HG02623 (cell line): ENCODE results near the gene C11orf58.

Source experiments
- ATAC-seq: cut with Tn5 transposase; IDR thresholded peaks from one replicate; pipeline ENCODE4 v1.9.1; 2021; ENCODE audit warnings: moderate library complexity; ENCODE audit not compliant: unreplicated experiment

Gene C11orf58

DNA sequence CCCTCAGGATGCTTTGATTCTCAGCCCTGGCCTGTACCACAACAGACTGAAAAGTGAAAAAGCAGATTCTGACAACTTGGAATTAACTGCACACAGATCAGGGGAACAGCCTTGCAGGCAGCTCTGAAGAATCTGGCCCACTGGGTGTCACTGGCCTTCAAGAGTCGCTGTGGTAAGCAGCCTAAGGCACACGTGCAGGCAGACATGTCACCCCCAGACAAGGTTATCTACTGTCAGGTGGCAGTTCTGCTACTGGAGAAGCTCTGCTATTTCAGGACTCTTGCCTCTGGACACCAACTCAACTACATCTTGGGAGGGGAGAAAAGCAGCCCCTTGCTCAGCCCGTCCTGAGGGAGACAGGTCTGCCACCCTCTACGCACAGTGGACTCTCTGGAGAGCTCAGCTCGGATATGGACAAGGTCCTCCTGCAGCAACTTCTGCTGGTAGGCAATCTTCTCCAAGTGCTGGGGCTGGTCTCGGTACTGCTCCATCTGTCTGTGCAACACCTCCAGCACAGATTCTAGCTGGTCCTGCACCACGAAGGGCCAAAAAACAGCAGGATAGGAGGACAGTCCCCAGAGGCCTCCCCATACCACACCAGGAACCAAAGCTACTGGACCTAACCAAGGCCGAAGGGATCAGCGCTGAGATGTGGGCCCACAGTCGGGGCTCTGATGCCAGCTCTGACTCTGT is 63.0 kb downstream of the C11orf58 start:
- no peak for ATAC-seq

DNA sequence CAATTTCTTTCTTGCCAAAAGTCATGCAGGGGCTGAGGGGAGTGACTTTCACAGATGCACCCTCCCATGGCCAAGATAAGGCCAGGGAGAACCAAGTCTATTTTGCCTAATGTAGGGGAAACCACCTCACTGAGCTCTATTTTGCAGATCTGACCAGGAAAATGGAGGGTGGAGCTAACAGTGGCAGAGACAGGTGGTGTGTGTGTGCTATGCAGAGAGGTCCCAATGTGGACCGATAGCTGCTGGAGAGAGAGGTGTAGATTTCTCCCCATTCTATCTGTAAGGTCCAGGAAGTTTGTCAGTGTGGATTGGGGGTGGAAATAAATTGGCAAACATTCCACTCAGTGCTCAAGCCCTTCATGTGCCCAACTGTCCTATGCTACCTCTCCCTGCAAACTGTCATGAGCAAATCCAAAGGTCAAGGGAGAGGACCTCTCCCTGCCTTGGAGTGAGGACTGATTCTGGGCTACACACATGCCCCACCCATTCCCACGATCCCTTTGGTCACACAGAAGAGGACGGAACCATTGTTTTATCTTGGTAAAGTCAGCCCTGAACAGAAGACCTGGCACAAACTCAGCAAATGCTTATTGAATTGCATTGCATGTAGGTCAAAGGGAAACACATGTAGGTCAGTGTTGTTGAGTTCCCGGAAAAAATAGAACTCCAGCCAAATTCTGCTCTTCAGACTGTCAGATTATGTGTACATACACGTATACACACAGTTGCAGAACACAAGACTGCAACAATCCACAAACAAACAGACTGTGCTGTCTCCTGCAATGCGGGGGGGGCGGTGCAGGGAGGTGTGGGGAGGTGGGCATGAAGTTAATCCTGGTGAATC is 65.9 kb downstream of the C11orf58 start:
- ATAC-seq: no peak

- no peak for ATAC-seq
Observed at GRCh38 chr11:16805938-16806337, 67.5 kb downstream of the C11orf58 start.

GRCh38 chr11:16806791-16807190 is 68.3 kb downstream of the C11orf58 start:
- ATAC-seq: no peak

DNA sequence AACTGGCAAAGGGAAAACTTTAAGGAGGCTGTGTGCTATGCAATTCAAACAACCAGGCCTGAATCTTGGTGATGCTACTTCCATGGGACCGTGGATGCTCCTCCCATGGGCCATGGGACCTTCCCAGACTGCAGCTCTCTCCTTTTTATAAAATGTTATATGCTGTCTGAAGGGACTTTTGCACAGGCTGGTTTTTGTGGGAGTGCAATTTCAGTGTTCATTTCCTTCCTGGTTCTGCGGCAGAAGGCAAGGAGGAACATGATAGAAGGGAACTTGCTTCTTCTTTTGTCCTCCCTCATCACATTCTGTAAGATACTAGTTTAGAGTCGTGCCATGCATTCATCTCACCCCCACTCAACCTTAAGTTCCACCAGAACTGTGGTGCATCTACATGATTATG is 68.9 kb downstream of the C11orf58 start:
- ATAC-seq: no peak
